Stimulated activated CD4-positive, alpha-beta T cell treated with anti-CD3 and anti-CD28 coated beads, Interleukin-12 subunit alpha, Interleukin-12 subunit beta, amount 100 ng/mL, for 4 hours (primary cell): ENCODE measurements around the gene ACKR2.

Source experiments
- DNase-seq: peaks from one replicate; pipeline ENCODE4 v3.0.0-alpha.2; 2020

ACKR2 gene

GRCh38 chr3:42894698-42895579, 85.7 kb downstream of the ACKR2 start:
- DNase-seq = no peak

DNA sequence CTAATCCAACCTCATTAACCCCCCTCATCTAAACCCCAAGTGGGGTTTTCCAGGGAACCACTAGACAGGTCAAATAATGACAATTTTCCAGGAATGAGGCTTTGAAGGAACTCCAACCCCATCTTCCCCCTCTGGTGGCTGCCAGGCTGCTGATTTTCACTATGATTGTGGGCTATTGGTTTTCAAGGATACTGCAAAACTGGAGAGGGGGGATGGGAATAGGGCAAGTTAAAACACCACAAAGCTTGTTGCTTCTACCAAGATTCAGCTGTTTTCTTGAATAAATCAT, 86.3 kb downstream of the ACKR2 start:
- no peak for DNase-seq

DNA sequence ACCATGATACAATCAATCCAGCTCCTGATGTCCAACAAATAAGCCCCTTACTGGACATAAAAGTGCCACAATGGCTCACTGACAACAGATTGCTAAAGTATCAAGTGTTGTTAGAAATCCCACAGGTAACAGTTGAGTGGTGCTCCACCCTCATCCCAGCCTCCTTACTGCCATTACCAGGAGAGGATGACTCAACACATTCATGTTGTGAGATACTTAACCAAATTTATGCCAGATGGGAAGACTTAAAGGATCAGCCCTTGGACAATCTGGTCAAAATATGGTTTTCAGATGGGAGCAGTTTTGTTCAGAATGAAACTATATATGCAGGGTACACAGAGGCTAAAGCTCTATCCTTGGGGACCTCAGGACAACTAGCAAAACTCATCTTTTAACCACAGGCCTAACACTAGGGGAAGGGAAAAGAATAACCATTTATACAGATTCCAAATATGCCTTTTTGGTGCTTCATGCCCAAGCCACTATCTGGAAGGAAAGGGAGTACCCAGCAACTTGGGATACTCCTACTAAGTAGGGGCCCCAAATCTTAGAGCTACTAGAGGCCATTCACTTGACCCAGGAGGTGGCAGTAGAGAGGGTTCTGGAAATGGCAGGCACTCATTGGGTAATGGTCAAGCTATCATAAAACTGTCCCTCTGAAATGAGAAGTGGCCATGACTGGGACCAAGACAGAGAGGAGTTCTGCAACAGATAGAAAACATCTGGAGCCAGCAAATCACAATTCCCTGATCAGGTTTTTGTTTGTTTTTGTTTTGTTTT, 89.8 kb downstream of the ACKR2 start:
- no peak for DNase-seq

- DNase-seq = no peak
Measured at GRCh38 chr3:42900226-42901072, 91.2 kb downstream of the ACKR2 start.

DNA sequence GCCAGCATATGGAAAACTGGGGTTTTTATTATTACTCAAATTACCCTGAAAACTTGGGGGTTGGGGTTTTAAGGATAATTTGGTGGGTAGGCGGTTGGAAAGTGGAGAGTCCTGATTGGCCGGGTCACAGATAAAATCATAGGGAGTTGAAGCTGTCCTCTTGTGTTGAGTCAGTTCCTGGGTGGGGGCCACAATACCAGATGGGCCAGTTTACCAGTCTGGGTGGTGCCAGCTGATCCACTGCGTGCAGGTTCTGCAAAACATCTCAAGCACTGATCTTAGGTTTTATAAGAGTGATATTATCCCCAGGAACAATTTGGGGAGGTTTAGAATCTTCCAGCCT, 91.8 kb downstream of the ACKR2 start:
- no peak for DNase-seq

DNA sequence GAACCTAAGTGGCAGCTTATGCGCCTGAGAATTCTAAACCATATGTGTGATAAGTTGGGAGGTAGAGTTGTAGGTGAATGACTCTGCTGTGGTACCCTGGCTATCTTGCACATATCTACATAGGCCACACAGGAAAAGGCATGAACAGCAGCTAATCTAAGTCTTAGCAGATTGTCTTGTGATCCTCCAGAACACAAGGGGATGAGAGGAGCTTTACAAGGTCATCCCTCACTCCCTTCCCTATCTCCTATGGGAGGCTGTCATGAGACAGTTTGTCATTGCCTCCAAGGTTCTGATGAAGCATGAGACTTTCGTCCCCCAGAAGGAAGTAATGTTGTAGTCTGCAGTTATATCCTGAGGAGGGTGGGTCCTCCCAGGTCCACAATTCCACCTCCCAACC, 93.0 kb downstream of the ACKR2 start:
- no peak for DNase-seq

DNA sequence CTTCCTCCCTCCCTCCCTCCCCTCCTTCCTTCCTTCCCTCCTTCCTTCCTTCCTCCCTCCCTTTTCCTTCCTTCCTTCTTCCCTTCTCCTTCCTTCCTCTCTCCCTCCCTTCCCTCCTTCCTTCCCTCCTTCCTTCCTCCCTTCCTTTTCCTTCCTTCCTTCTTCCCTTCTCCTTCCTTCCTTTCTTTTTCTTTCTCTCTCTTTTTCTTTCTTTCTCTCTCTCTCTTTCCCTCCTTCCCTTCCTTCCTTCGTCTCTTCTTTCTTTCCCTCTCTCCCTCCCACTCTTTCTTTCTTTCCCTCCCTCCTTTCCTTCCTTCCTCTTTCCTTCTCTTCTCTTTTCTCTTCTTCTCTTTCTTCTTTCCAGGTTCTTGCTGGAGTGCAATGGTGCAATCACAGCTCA, 94.8 kb downstream of the ACKR2 start:
- no peak for DNase-seq

- no peak for DNase-seq
Measured at GRCh38 chr3:42905740-42906069, 96.5 kb downstream of the ACKR2 start.

GRCh38 chr3:42906070-42906847, 97.0 kb downstream of the ACKR2 start, which contains the start of gene ZNF662:
TSS of gene ZNF662 (plus strand) at chr3:42906142. CDS start at chr3:42908115, 1,973 bp downstream.
- peak; percentile 36 for DNase-seq

DNA sequence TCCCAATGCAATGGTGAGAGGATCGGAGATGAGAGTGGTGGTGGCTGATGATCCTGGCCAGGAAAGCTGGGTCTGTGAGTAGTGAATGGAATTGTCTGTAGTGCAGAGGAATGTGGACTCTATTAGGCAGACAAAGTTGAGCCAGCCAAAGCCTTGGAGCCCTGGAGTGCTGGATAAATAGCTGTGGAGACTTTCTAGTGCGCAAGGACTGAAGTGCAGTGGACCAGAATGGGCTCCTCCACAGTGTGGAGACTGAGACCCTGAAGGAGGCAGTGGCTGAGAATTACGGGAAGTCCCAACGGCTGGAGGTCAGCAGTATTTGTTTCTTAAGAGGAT, 97.6 kb downstream of the ACKR2 start:
- no peak for DNase-seq

- no peak for DNase-seq
Measured at GRCh38 chr3:42908675-42909074, 99.4 kb downstream of the ACKR2 start.

DNA sequence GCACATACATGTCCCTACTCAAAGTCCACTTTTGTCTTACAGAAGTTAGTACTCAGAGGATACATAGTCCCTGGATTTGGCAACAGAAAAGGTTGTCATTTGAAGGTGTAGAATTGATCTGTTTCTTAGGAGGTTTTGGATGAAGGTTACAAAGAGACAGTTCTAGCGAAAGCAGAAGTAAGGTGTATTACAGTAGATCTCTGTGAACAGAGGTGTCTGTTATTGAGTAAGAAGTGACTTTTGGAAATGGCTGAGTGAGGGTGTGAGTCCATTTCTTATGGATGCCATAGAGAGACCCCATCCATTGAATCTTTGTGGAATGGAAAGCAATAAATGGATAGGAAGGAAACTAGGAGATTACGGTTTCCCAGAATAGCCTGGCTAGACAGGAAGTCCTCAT, 102.3 kb downstream of the ACKR2 start:
- DNase-seq = no peak

DNA sequence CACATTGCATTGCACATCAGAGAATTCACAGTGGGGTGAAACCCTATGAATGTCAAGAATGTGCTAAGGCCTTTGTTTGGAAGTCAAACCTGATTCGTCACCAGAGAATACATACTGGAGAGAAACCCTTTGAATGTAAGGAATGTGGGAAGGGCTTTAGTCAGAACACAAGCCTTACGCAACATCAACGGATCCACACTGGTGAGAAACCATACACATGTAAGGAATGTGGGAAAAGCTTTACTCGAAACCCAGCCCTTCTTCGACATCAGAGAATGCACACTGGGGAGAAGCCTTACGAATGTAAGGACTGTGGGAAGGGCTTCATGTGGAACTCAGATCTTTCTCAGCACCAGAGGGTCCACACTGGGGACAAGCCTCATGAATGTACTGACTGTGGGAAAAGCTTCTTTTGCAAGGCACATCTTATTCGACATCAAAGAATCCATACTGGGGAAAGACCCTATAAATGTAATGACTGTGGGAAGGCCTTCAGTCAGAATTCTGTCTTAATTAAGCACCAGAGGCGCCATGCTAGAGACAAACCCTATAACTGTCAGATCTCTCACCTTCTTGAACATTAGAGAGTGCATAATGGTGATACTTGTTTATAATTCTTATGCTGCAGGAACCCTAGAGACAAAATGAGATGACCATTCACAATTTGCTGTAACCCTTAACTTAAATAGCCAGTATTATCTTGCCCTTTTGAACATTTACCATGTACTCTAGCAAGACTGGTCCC, 105.7 kb downstream of the ACKR2 start:
- DNase-seq = no peak
